GM19193 (cell line): Measurements from ENCODE around the gene KANSL1.

Experiments used
- POLR2A ChIP-seq: IDR thresholded peaks from 4 replicates; pipeline ENCODE4 v1.6.1; 2011; ENCODE audit not compliant: insufficient read depth, insufficient read length; ENCODE audit errors: extremely low read depth

KANSL1 gene, protein sequence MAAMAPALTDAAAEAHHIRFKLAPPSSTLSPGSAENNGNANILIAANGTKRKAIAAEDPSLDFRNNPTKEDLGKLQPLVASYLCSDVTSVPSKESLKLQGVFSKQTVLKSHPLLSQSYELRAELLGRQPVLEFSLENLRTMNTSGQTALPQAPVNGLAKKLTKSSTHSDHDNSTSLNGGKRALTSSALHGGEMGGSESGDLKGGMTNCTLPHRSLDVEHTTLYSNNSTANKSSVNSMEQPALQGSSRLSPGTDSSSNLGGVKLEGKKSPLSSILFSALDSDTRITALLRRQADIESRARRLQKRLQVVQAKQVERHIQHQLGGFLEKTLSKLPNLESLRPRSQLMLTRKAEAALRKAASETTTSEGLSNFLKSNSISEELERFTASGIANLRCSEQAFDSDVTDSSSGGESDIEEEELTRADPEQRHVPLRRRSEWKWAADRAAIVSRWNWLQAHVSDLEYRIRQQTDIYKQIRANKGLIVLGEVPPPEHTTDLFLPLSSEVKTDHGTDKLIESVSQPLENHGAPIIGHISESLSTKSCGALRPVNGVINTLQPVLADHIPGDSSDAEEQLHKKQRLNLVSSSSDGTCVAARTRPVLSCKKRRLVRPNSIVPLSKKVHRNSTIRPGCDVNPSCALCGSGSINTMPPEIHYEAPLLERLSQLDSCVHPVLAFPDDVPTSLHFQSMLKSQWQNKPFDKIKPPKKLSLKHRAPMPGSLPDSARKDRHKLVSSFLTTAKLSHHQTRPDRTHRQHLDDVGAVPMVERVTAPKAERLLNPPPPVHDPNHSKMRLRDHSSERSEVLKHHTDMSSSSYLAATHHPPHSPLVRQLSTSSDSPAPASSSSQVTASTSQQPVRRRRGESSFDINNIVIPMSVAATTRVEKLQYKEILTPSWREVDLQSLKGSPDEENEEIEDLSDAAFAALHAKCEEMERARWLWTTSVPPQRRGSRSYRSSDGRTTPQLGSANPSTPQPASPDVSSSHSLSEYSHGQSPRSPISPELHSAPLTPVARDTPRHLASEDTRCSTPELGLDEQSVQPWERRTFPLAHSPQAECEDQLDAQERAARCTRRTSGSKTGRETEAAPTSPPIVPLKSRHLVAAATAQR (N-terminal part only)

GRCh38 chr17:46193151-46193625 lies at the start of gene KANSL1:
Gene KANSL1, minus strand, starts transcription at chr17:46193429. Its CDS starts 21,286 bp downstream, at chr17:46172143.
- peak; percentile 14 for TF ChIP-seq POLR2A

DNA sequence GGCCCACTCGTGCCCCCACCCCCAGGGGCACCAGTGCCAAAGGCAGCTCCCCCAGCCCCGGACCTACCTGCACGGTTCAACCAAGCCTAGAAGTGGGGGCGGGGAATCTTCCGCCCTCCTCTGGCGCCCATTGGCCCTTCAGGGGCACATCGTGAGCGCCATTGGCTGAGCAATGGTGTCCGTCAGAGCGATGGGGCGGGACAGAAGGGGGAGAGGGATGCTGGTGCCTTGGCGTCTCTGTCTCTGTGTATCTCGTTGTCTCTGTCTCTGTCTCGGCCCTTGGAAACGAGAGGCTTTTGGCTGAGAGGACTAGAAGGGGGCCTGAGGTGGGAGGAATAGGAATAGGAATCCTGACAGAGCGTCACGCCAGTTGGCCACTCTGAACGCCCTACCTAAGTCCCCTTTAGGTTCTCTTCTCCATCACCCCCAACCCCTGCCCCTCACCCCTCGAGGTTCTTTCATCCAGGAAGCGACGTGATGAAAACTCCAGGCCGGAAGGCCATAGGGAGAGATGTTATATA lies 32.1 kb upstream of the KANSL1 start:
- peak; percentile 25 for TF ChIP-seq POLR2A

GRCh38 chr17:46216682-46217081 lies 23.5 kb upstream of the KANSL1 start:
- TF ChIP-seq POLR2A, result no peak

GRCh38 chr17:46212634-46213435 lies 19.6 kb upstream of the KANSL1 start:
- TF ChIP-seq POLR2A, result no peak

- no peak for TF ChIP-seq POLR2A
Observed at GRCh38 chr17:46208997-46209396, 15.8 kb upstream of the KANSL1 start.

GRCh38 chr17:46205975-46206374 lies 12.7 kb upstream of the KANSL1 start:
- TF ChIP-seq POLR2A, result no peak

- TF ChIP-seq POLR2A, result no peak
Observed at GRCh38 chr17:46202424-46202823, 9.2 kb upstream of the KANSL1 start.

GRCh38 chr17:46201491-46201890 lies 8.3 kb upstream of the KANSL1 start:
- TF ChIP-seq POLR2A, result no peak

GRCh38 chr17:46200197-46200596 lies 7.0 kb upstream of the KANSL1 start:
- no peak for TF ChIP-seq POLR2A

GRCh38 chr17:46199379-46199778 lies 6.2 kb upstream of the KANSL1 start:
- no peak for TF ChIP-seq POLR2A

- TF ChIP-seq POLR2A, result no peak
Observed at GRCh38 chr17:46198233-46198632, 5.0 kb upstream of the KANSL1 start.

DNA sequence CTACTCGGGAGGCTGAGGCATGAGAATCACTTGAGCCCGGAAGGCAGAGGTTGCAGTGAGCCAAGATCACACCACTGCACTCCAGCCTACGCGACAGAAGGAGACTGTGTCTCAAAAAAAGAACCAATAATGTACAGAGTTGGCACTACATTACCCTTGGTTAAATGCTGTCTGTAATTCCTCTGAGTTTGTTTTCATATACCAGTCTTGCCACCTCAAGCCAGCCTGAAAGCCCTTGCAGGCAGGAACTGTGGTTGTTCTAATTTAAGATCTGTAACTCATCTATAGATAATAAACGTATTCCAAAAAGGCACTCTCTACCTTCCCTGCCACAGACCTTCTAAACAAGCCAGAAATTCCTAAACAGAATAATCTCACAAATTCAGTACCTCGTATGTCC lies 4.3 kb upstream of the KANSL1 start:
- no peak for TF ChIP-seq POLR2A

DNA sequence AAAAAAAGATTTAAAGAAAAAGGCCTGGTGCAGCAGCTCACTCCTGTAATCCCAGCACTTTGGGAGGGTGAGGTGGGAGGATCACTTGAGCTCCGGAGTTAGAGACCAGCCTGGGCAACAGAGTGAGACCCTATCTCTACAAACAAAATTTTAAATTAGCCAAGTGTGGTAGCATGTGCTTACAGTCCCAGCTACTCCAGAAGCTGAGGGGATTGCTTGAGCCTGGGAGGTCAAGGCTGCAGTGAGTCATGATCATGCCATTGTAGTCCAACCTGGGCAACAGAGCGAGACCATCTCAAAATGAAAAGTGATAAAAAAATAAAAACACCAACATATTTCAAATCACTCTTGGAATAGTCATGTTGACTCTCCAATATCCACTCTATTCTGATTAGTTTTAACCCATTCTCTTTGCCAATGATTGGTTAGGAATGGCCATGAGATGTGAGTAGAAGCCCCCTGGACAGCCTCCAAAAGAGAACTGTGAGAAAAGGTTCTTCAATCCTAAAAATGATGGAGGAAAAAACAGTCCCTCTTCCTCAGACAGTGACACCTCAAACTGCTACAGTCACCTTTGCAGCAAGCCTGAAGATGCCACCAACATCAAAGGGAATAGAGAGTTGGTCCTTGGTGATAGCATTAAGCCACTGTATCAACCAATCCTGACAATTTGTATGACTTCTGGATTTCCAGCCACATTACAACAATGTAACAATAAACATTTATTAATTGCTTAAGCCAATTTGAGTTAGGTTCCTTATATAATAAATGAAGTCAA lies 2.9 kb upstream of the KANSL1 start:
- no peak for TF ChIP-seq POLR2A
